Stimulated activated CD8-positive, alpha-beta memory T cell treated with anti-CD3 and anti-CD28 coated beads, Interleukin-4, amount 100 ng/mL, for 1 hour (primary cell): Measurements from ENCODE around the gene MAP4K3.
A peak's percentile ranks its signal among the peaks of the same experiment; 100 is the strongest.

Experiments used
- DNase-seq, 2 donors: peaks; one replicate each; pipeline ENCODE4 v3.0.0-alpha.2; 2020; ENCODE audit warnings: low read depth in 2 of 2, low spot score in 1 of 2

Gene MAP4K3

GRCh38 chr2:39445934-39446333 is 8.8 kb upstream of the MAP4K3 start:
- no peak for DNase-seq

GRCh38 chr2:39443009-39443408 is 5.9 kb upstream of the MAP4K3 start:
- DNase-seq = no peak

- DNase-seq = peak in 1 of 2 donors; percentile 7
Observed at GRCh38 chr2:39437522-39438296, 624 bp upstream of the MAP4K3 start.

GRCh38 chr2:39435741-39436591 is 1.1 kb downstream of the MAP4K3 start:
- no peak for DNase-seq

GRCh38 chr2:39435234-39435633 is 1.9 kb downstream of the MAP4K3 start:
- no peak for DNase-seq

GRCh38 chr2:39434233-39434897 is 2.7 kb downstream of the MAP4K3 start:
- no peak for DNase-seq

GRCh38 chr2:39433586-39434195 is 3.4 kb downstream of the MAP4K3 start:
- no peak for DNase-seq

- DNase-seq = no peak
Observed at GRCh38 chr2:39432701-39433100, 4.4 kb downstream of the MAP4K3 start.

GRCh38 chr2:39431592-39432316 is 5.3 kb downstream of the MAP4K3 start:
- no peak for DNase-seq

- DNase-seq = no peak
Observed at GRCh38 chr2:39429746-39430145, 7.3 kb downstream of the MAP4K3 start.

GRCh38 chr2:39424951-39425350 is 12.1 kb downstream of the MAP4K3 start:
- DNase-seq = no peak

GRCh38 chr2:39422700-39423099 is 14.4 kb downstream of the MAP4K3 start:
- DNase-seq = no peak

GRCh38 chr2:39421354-39421753 is 15.7 kb downstream of the MAP4K3 start:
- no peak for DNase-seq

- no peak for DNase-seq
Observed at GRCh38 chr2:39419282-39420223, 17.5 kb downstream of the MAP4K3 start.

GRCh38 chr2:39418491-39418890 is 18.6 kb downstream of the MAP4K3 start:
- DNase-seq = no peak

GRCh38 chr2:39416140-39416539 is 20.9 kb downstream of the MAP4K3 start:
- no peak for DNase-seq

- DNase-seq = no peak
Observed at GRCh38 chr2:39413063-39413737, 23.9 kb downstream of the MAP4K3 start.

GRCh38 chr2:39411181-39411944 is 25.7 kb downstream of the MAP4K3 start:
- DNase-seq = no peak
